HG03520 (cell line): ENCODE data around the gene DNAJC30.
"Not testable (repeated sequence)": the region's sequence is repeated elsewhere in the genome, so short reads cannot be mapped to it uniquely, and the experiment has no call there.

Source experiments
- ATAC-seq: cut with Tn5 transposase; IDR thresholded peaks from one replicate; pipeline ENCODE4 v1.9.1; 2021; ENCODE audit warnings: mild to moderate bottlenecking, moderate library complexity; ENCODE audit not compliant: unreplicated experiment

Gene DNAJC30

GRCh38 chr7:73683056-73683787 is at the start of gene DNAJC30, which contains the start of gene BUD23:
TSS of gene DNAJC30 (minus strand) at chr7:73683453. CDS start at chr7:73683423, 30 bp downstream.
TSS of gene BUD23 (plus strand) at chr7:73683597. CDS start at chr7:73683626, 29 bp downstream.
- peak; percentile 90 for ATAC-seq

- ATAC-seq = no peak
Observed at GRCh38 chr7:73732397-73732796, 49.1 kb upstream of the DNAJC30 start.

GRCh38 chr7:73730485-73730884 is 47.2 kb upstream of the DNAJC30 start:
- no peak for ATAC-seq

- no peak for ATAC-seq
Observed at GRCh38 chr7:73728551-73728950, 45.3 kb upstream of the DNAJC30 start.

GRCh38 chr7:73727952-73728351 is 44.7 kb upstream of the DNAJC30 start:
- no peak for ATAC-seq

- no peak for ATAC-seq
Observed at GRCh38 chr7:73726083-73726466, 42.8 kb upstream of the DNAJC30 start.

GRCh38 chr7:73723813-73724212 is 40.6 kb upstream of the DNAJC30 start:
- no peak for ATAC-seq

- ATAC-seq = no peak
Observed at GRCh38 chr7:73722785-73723184, 39.5 kb upstream of the DNAJC30 start.

GRCh38 chr7:73722182-73722581 is 38.9 kb upstream of the DNAJC30 start:
- ATAC-seq = not testable (repeated sequence)

GRCh38 chr7:73721377-73721817 is 38.1 kb upstream of the DNAJC30 start:
- no peak for ATAC-seq

GRCh38 chr7:73720443-73720842 is 37.2 kb upstream of the DNAJC30 start:
- not testable (repeated sequence) for ATAC-seq

GRCh38 chr7:73719806-73720169 is 36.5 kb upstream of the DNAJC30 start:
- no peak for ATAC-seq

GRCh38 chr7:73718905-73719805 is 35.9 kb upstream of the DNAJC30 start, which contains the start of gene STX1A:
TSS of gene STX1A (minus strand) at chr7:73719669. CDS start at chr7:73719631, 38 bp downstream.
- peak; percentile 63 for ATAC-seq

GRCh38 chr7:73718438-73718881 is 35.2 kb upstream of the DNAJC30 start:
- no peak for ATAC-seq

GRCh38 chr7:73717991-73718405 is 34.7 kb upstream of the DNAJC30 start:
- no peak for ATAC-seq

GRCh38 chr7:73717025-73717807 is 34.0 kb upstream of the DNAJC30 start:
- ATAC-seq = no peak

- no peak for ATAC-seq
Observed at GRCh38 chr7:73716318-73716890, 33.2 kb upstream of the DNAJC30 start.

GRCh38 chr7:73715648-73716317 is 32.5 kb upstream of the DNAJC30 start:
- ATAC-seq = no peak

- ATAC-seq = not testable (repeated sequence)
Observed at GRCh38 chr7:73713319-73713718, 30.1 kb upstream of the DNAJC30 start.

GRCh38 chr7:73712773-73713172 is 29.5 kb upstream of the DNAJC30 start:
- ATAC-seq = no peak
